GM12878 (cell line): ENCODE results near the gene CNDP2. TPM values are rescaled to one million over a fixed set of nuclear protein-coding genes. Genes with fewer than 3 reads are reported as not detected.

Source experiments
- ATAC-seq: fragments of 200-7000 bp; cut with Tn5 transposase; 3 replicates; pipeline ENCODE4 v1.9.1; 2020; ENCODE audit warnings: mild to moderate bottlenecking, moderate library complexity
- BruUV-seq: library from RNA; stranded (reverse); fragments of 400-500 nt; replicated peaks from 2 replicates; lab custom pipeline; 2021; lab: Mats Ljungman, UMichigan
- CTCF ChIA-PET: fragments of 300-600 bp; sonication (Branson Sonifier 250); formaldehyde crosslinking; extraction: SDS; loops from one replicate; lab custom pipeline; 2021; ENCODE audit warnings: inconsistent platforms; lab: Yijun Ruan, JAX
- POLR2A ChIA-PET: fragments of 350-600 bp; formaldehyde crosslinking; extraction: SDS; loops from one replicate; lab custom pipeline; 2021; ENCODE audit warnings: inconsistent platforms; lab: Charles Lee
- RAD21 ChIA-PET: fragments of 300-600 bp; sonication (Branson Sonifier 250); formaldehyde crosslinking; loops from one replicate; lab custom pipeline; 2023; ENCODE audit warnings: antibody characterized with exemption; ENCODE audit not compliant: unreplicated experiment; lab: Charles Lee
- SMC1A ChIA-PET: fragments of 300-600 bp; sonication (Branson Sonifier 250); formaldehyde crosslinking; loops from one replicate; lab custom pipeline; 2023; ENCODE audit not compliant: unreplicated experiment, uncharacterized antibody; lab: Charles Lee
- DNase-seq: peaks from one replicate; pipeline ENCODE4 v3.0.0-alpha.2; 2011; ENCODE audit warnings: low read depth, low spot score
- FAIRE-seq: peaks from 3 replicates; lab custom pipeline; 2011; peaks lifted over from hg19 to GRCh38; lab: Jason Lieb, UNC
- H2AFZ ChIP-seq: 2 replicates; pipeline ENCODE4 v1.6.0; 2011; ENCODE audit warnings: low read depth, low read length, control low read depth; ENCODE audit not compliant: control insufficient read depth
- H3K27ac ChIP-seq: 2 replicates; pipeline ENCODE4 v1.5.1; 2011; ENCODE audit warnings: control low read depth; ENCODE audit not compliant: control insufficient read depth, insufficient read depth
- H3K27me3 ChIP-seq, 2 experiments: replicated peaks in 1 of 2; 2 replicates each; pipeline versions ENCODE4 v1.6.0 to v1.6.1; 2011; ENCODE audit warnings: low read length in 1 of 2; ENCODE audit not compliant: control insufficient read depth in 2 of 2, insufficient read depth in 2 of 2
- H3K36me3 ChIP-seq, 2 experiments: 2 replicates each; pipeline ENCODE4 v1.5.1; 2011; ENCODE audit warnings: low read length in 1 of 2; ENCODE audit not compliant: control insufficient read depth in 2 of 2, insufficient read depth in 2 of 2
- H3K4me1 ChIP-seq: 2 replicates; pipeline ENCODE4 v1.6.1; 2011; ENCODE audit warnings: mild to moderate bottlenecking, low read length, moderate library complexity, mixed read lengths; ENCODE audit not compliant: control insufficient read depth, insufficient read depth
- H3K4me2 ChIP-seq: 2 replicates; pipeline ENCODE4 v1.6.0; 2011; ENCODE audit warnings: control low read depth; ENCODE audit not compliant: control insufficient read depth, insufficient read depth
- H3K4me3 ChIP-seq: fragments of 200-600 bp; sonication (generic); 2 replicates; pipeline ENCODE4 v1.5.1; 2016
- H3K79me2 ChIP-seq: 2 replicates; pipeline ENCODE4 v1.6.0; 2011; ENCODE audit warnings: low read length; ENCODE audit not compliant: control insufficient read depth, insufficient read depth
- H3K9ac ChIP-seq: 2 replicates; pipeline ENCODE4 v1.8.0; 2011; ENCODE audit warnings: low read length, control low read depth, mixed read lengths; ENCODE audit not compliant: control insufficient read depth, insufficient read depth
- H3K9me3 ChIP-seq: replicated peaks from 3 replicates; pipeline ENCODE4 v1.5.1; 2011; ENCODE audit warnings: mild to moderate bottlenecking, low read length; ENCODE audit not compliant: control insufficient read depth, insufficient read depth
- H4K20me1 ChIP-seq: 2 replicates; pipeline ENCODE4 v1.6.0; 2011; ENCODE audit not compliant: control insufficient read depth, insufficient read depth
- FOS ChIP-seq: IDR thresholded peaks from 3 replicates; pipeline ENCODE4 v1.6.1; 2011; ENCODE audit warnings: borderline replicate concordance; ENCODE audit not compliant: insufficient read length; ENCODE audit errors: extremely low read depth
- FOXK2 ChIP-seq: fragments of 450-650 bp; IDR thresholded peaks from 2 replicates; pipeline ENCODE4 v1.6.1; 2017; ENCODE audit warnings: mild to moderate bottlenecking, moderate library complexity
- JUNB ChIP-seq: IDR thresholded peaks from 2 replicates; pipeline ENCODE4 v1.6.1; 2016; ENCODE audit warnings: antibody characterized with exemption, mild to moderate bottlenecking
- MYC ChIP-seq: IDR thresholded peaks from 2 replicates; pipeline ENCODE4 v1.6.1; 2011; ENCODE audit warnings: mild to moderate bottlenecking, low read length, moderate library complexity, inconsistent platforms; ENCODE audit not compliant: insufficient read depth, insufficient replicate concordance, insufficient read length, severe bottlenecking
- RAD21 ChIP-seq: IDR thresholded peaks from 2 replicates; pipeline ENCODE4 v1.6.1; 2011; ENCODE audit warnings: mild to moderate bottlenecking, low read depth, low read length, moderate library complexity; ENCODE audit not compliant: insufficient read depth
- STAT3 ChIP-seq: IDR thresholded peaks from 2 replicates; pipeline ENCODE4 v1.6.1; 2011; ENCODE audit warnings: low read depth, low read length, improper control_type of control experiment
- TCF12 ChIP-seq: IDR thresholded peaks from 2 replicates; pipeline ENCODE4 v1.6.1; 2011; ENCODE audit warnings: low read depth, mild to moderate bottlenecking, low read length
- ZNF207 ChIP-seq: fragments of 450-650 bp; IDR thresholded peaks from 2 replicates; pipeline ENCODE4 v1.6.1; 2014; ENCODE audit warnings: antibody characterized with exemption, mild to moderate bottlenecking, borderline replicate concordance
- WGBS: methylation state at CpG from one replicate; pipeline ENCODE4 v1.1.6; 2016; ENCODE audit warnings: low lambda C conversion rate; ENCODE audit not compliant: insufficient replicate concordance, insufficient coverage; ENCODE audit errors: missing lambda C conversion rate; 5-methylcytosine and 5-hydroxymethylcytosine counted together
- in situ Hi-C: fragments of 300-500 bp; cut with MboI; formaldehyde crosslinking; loops from 9 replicates; pipeline ENCODE4 v1.14.3; 2018; ENCODE audit warnings: mixed read lengths
- intact Hi-C: fragments of 100-400 bp; cut with micrococcal nuclease; formaldehyde crosslinking; loops from one replicate; pipeline ENCODE4 v1.14.2; 2022; ENCODE audit not compliant: unreplicated experiment
- polyA plus RNA-seq, 11 experiments: library from polyadenylated mRNA; depleted of rRNA in 4 of 11; unstranded in 6 of 11; stranded (reverse) in 5 of 11; fragments of >200 nt; fragmentation: Nextera tagmentation in 4 of 11; fragmentation: Illumina TruSeq in 1 of 11; extraction: Ambion mirVana in 4 of 11; extraction: Trizol in 1 of 11; gene quantifications; 1 replicate in 1 of 11; 2 replicates in 10 of 11; pipeline versions ENCODE4 v1.2.1 to v1.2.3, GENCODE V29; 2011 to 2016; ENCODE audit warnings: inconsistent platforms in 2 of 11, missing spikeins in 2 of 11, low read depth in 1 of 11
- total RNA-seq, 4 experiments: library from RNA; depleted of rRNA in 3 of 4; stranded (reverse); fragments of >200 nt in 3 of 4; fragmentation: Illumina TruSeq in 1 of 4; extraction: Trizol in 1 of 4; gene quantifications; 2 replicates each; pipeline versions ENCODE4 v1.2.1 to v1.2.3, GENCODE V29; 2013 to 2021
- TF ChIP-seq, protein P1 (sequence below): fragments of 450-650 bp; IDR thresholded peaks from 2 replicates; pipeline ENCODE4 v1.6.1; 2016; ENCODE audit warnings: mild to moderate bottlenecking
- TF ChIP-seq, protein P2 (sequence below): fragments of 450-650 bp; IDR thresholded peaks from 2 replicates; pipeline ENCODE4 v1.6.1; 2017; ENCODE audit warnings: low read depth, mild to moderate bottlenecking, moderate library complexity

Gene CNDP2
- total and polyA plus RNA-seq, 10 of the 15 experiments (the other 5 are each of a cell fraction or from before 2014, with no cell fraction given) = 63.5 to 213 (median 158) TPM

GRCh38 chr18:74506448-74507084, 10.4 kb downstream of the CNDP2 start:
- Histone ChIP-seq H3K4me2 (no peak overlapping the region), H3K9ac (no peak overlapping the region), H3K27me3 (no peaks in the 10 kb centered on the region), H3K4me3 (no peak overlapping the region), H3K79me2 (peaks cover 9% of the 10 kb centered on the region), H3K4me1 (no peaks in the 10 kb centered on the region), H2AFZ (no peak overlapping the region), H3K36me3 (peaks cover 28 to 50% of the 10 kb centered on the region in 2 experiments), H4K20me1 (no peaks in the 10 kb centered on the region), H3K9me3 (no peaks in the 10 kb centered on the region), H3K27ac (no peak overlapping the region)
- WGBS = 86% methylated on average over 11 of the region's 11 CpGs
- CTCF ChIA-PET = no interaction called here
- SMC1A ChIA-PET = no interaction called here
- ATAC-seq (no peak), FAIRE-seq (no peak), DNase-seq (no peak)
- RAD21 ChIA-PET = no interaction called here
- no TSS peak for BruUV-seq
- in situ Hi-C loops = no loop called here
- POLR2A ChIA-PET = no interaction called here
- TF ChIP-seq FOS = no peak
- intact Hi-C loops = no loop called here

GRCh38 chr18:74507097-74507881, 11.1 kb downstream of the CNDP2 start:
- no peaks in the 10 kb centered on the region for H4K20me1 ChIP-seq
- FAIRE-seq (no peak), ATAC-seq (no peak), DNase-seq (no peak)
- no peak overlapping the region for H2AFZ ChIP-seq
- peaks cover 34 to 56% of the 10 kb centered on the region in 2 experiments for H3K36me3 ChIP-seq
- no peak overlapping the region for H3K27ac ChIP-seq
- no TSS peak for BruUV-seq
- in situ Hi-C loops = no loop called here
- ChIA-PET CTCF (interaction anchor here (1.3 kb wide), 1 partner anchor 11 kb away, joined by 3 read pairs; no protein-coding TSS in a partner anchor), POLR2A (no interaction called here), SMC1A (no interaction called here), RAD21 (no interaction called here)
- no peaks in the 10 kb centered on the region for H3K9me3 ChIP-seq
- intact Hi-C loops = no loop called here
- no peak overlapping the region for H3K4me2 ChIP-seq
- no peaks in the 10 kb centered on the region for H3K27me3 ChIP-seq
- no peak overlapping the region for H3K4me3 ChIP-seq
- H3K4me1 ChIP-seq = no peaks in the 10 kb centered on the region
- H3K79me2 ChIP-seq = peaks cover 5% of the 10 kb centered on the region
- 92% methylated on average over 23 of the region's 23 CpGs for WGBS
- TF ChIP-seq RAD21 (no peak), MYC (no peak), TCF12 (no peak), JUNB (no peak), ZNF207 (no peak), FOXK2 (no peak), STAT3 (no peak)
- TF ChIP-seq, protein P1, sequence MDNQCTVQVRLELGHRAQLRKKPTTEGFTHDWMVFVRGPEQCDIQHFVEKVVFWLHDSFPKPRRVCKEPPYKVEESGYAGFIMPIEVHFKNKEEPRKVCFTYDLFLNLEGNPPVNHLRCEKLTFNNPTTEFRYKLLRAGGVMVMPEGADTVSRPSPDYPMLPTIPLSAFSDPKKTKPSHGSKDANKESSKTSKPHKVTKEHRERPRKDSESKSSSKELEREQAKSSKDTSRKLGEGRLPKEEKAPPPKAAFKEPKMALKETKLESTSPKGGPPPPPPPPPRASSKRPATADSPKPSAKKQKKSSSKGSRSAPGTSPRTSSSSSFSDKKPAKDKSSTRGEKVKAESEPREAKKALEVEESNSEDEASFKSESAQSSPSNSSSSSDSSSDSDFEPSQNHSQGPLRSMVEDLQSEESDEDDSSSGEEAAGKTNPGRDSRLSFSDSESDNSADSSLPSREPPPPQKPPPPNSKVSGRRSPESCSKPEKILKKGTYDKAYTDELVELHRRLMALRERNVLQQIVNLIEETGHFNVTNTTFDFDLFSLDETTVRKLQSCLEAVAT = no peak
- TF ChIP-seq, protein P2, sequence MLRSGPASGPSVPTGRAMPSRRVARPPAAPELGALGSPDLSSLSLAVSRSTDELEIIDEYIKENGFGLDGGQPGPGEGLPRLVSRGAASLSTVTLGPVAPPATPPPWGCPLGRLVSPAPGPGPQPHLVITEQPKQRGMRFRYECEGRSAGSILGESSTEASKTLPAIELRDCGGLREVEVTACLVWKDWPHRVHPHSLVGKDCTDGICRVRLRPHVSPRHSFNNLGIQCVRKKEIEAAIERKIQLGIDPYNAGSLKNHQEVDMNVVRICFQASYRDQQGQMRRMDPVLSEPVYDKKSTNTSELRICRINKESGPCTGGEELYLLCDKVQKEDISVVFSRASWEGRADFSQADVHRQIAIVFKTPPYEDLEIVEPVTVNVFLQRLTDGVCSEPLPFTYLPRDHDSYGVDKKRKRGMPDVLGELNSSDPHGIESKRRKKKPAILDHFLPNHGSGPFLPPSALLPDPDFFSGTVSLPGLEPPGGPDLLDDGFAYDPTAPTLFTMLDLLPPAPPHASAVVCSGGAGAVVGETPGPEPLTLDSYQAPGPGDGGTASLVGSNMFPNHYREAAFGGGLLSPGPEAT = no peak
- no peak overlapping the region for H3K9ac ChIP-seq
